ENCODE measurements around the gene GNG7.
"Not testable (repeated sequence)": the region's sequence is repeated elsewhere in the genome, so short reads cannot be mapped to it uniquely, and the experiment has no call there.

Gene GNG7

GRCh38 chr19:2627855-2628254 lies 74.6 kb downstream of the GNG7 start:
- ChIA-PET POLR2A (interaction anchor here (3.0 kb wide), 1 partner anchor 152 kb away, joined by 17 read pairs; the partner anchor contains the start of gene GADD45B), CTCF (interaction anchor here (0.9 to 1.2 kb wide), 2 partner anchors 9 to 17 kb away, joined by 3 to 6 read pairs; no protein-coding TSS in a partner anchor)
- no peak for TF ChIP-seq L3MBTL2 (conservative IDR thresholded peaks at IDR 0.05)
- TF ChIP-seq FOXA1 (IDR thresholded peaks at IDR 0.05), result no peak
- TF ChIP-seq FOXM1 (IDR thresholded peaks at IDR 0.05; ENCODE audit: borderline replicate concordance), result no peak
- TF ChIP-seq BHLHE40 (IDR thresholded peaks at IDR 0.05; ENCODE audit: borderline replicate concordance), result no peak
- no peak for TF ChIP-seq FOXK2 (IDR thresholded peaks at IDR 0.05)
- no peak for TF ChIP-seq ZNF384 (IDR thresholded peaks at IDR 0.05)
- TF ChIP-seq ELF4 (IDR thresholded peaks at IDR 0.05), result no peak
- no peak for TF ChIP-seq LEF1 (IDR thresholded peaks at IDR 0.05; ENCODE audit: borderline replicate concordance)
- no peak for TF ChIP-seq PKNOX1 (IDR thresholded peaks at IDR 0.05)
- no peak for TF ChIP-seq SUZ12 (IDR thresholded peaks at IDR 0.05)
- no peak for TF ChIP-seq HDGF (IDR thresholded peaks at IDR 0.05; ENCODE audit: borderline replicate concordance)
- no peak for TF ChIP-seq CTBP1 (IDR thresholded peaks at IDR 0.05; ENCODE audit: borderline replicate concordance)
- no peak for TF ChIP-seq NFRKB (IDR thresholded peaks at IDR 0.05)
- no peak for TF ChIP-seq TARDBP (IDR thresholded peaks at IDR 0.05)
- no peak for TF ChIP-seq SP1 (IDR thresholded peaks at IDR 0.05)
- no peak for TF ChIP-seq ARNT (IDR thresholded peaks at IDR 0.05)
- no peak for DNase-seq (ENCODE audit: extremely low spot score)

DNA sequence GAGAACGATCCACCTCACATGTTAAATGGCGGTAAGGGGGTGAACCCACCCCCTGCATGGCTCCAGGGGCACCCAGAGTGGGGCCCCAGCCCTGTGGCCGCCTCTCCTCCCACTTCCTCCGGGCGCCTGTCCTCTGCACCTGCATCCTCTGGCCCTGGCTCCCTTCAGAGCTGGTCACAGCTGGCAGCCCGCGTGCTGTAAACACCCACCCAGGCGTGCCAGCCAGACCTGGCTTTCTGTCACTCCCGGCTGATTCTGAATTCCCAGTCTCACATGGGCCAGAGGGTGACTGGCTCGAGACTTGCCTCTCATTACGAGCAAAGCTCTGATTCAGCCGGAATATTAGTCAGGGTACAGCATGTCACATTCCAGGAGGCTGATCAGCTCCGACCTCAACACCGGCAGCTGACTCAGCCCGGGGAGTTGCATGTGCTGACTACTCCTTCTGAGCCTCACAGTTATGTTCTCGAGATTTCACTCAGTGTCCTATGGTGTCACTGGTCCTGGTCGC lies 75.1 kb downstream of the GNG7 start:
- no peak for DNase-seq (ENCODE audit: extremely low spot score)

GRCh38 chr19:2625434-2625833 lies 77.1 kb downstream of the GNG7 start:
- no peak for DNase-seq (ENCODE audit: extremely low spot score)
- TF ChIP-seq ZNF384 (IDR thresholded peaks at IDR 0.05) (no peak), FOXK2 (IDR thresholded peaks at IDR 0.05) (no peak), NFRKB (IDR thresholded peaks at IDR 0.05) (no peak), FOXM1 (IDR thresholded peaks at IDR 0.05; ENCODE audit: borderline replicate concordance) (no peak), BHLHE40 (IDR thresholded peaks at IDR 0.05; ENCODE audit: borderline replicate concordance) (no peak), TARDBP (IDR thresholded peaks at IDR 0.05) (no peak), LEF1 (IDR thresholded peaks at IDR 0.05; ENCODE audit: borderline replicate concordance) (no peak), L3MBTL2 (conservative IDR thresholded peaks at IDR 0.05) (no peak), HDGF (IDR thresholded peaks at IDR 0.05; ENCODE audit: borderline replicate concordance) (no peak), PKNOX1 (IDR thresholded peaks at IDR 0.05) (no peak)
- ChIA-PET CTCF (no interaction called here), POLR2A (no interaction called here)

More for the DNA sequence above, 75.1 kb downstream of the GNG7 start:
- no peak for TF ChIP-seq SP1 (IDR thresholded peaks at IDR 0.05)
- TF ChIP-seq SUZ12 (IDR thresholded peaks at IDR 0.05), result no peak
- TF ChIP-seq FOXK2 (IDR thresholded peaks at IDR 0.05), result no peak
- TF ChIP-seq NFRKB (IDR thresholded peaks at IDR 0.05), result no peak
- TF ChIP-seq ARNT (IDR thresholded peaks at IDR 0.05), result no peak
- CTCF ChIA-PET, result interaction anchor here (1.2 kb wide), 1 partner anchor 17 kb away, joined by 6 read pairs; no protein-coding TSS in a partner anchor
- POLR2A ChIA-PET, result interaction anchor here (3.0 kb wide), 1 partner anchor 151 kb away, joined by 17 read pairs; the partner anchor contains the start of gene GADD45B

- peak; percentile 34 for DNase-seq (ENCODE audit: extremely low spot score)
- POLR2A ChIA-PET, result interaction anchor here (1.2 kb wide), 1 partner anchor 148 kb away, joined by 10 read pairs; the partner anchor contains the start of gene GADD45B
- CTCF ChIA-PET, result no interaction called here
- TF ChIP-seq NFRKB (IDR thresholded peaks at IDR 0.05) (no peak), HDGF (IDR thresholded peaks at IDR 0.05; ENCODE audit: borderline replicate concordance) (no peak), FOXK2 (IDR thresholded peaks at IDR 0.05) (no peak), FOXM1 (IDR thresholded peaks at IDR 0.05; ENCODE audit: borderline replicate concordance) (no peak), ARNT (IDR thresholded peaks at IDR 0.05) (no peak), LEF1 (IDR thresholded peaks at IDR 0.05; ENCODE audit: borderline replicate concordance) (no peak), BHLHE40 (IDR thresholded peaks at IDR 0.05; ENCODE audit: borderline replicate concordance) (no peak), L3MBTL2 (conservative IDR thresholded peaks at IDR 0.05) (no peak), CTBP1 (IDR thresholded peaks at IDR 0.05; ENCODE audit: borderline replicate concordance) (no peak)
Measured at GRCh38 chr19:2624537-2625091, 77.9 kb downstream of the GNG7 start.

GRCh38 chr19:2623798-2624197 lies 78.7 kb downstream of the GNG7 start:
- TF ChIP-seq TARDBP (IDR thresholded peaks at IDR 0.05), result no peak
- no peak for TF ChIP-seq NFRKB (IDR thresholded peaks at IDR 0.05)
- TF ChIP-seq FOXM1 (IDR thresholded peaks at IDR 0.05; ENCODE audit: borderline replicate concordance), result no peak
- no peak for TF ChIP-seq ELF4 (IDR thresholded peaks at IDR 0.05)
- TF ChIP-seq PKNOX1 (IDR thresholded peaks at IDR 0.05), result no peak
- CTCF ChIA-PET, result interaction anchor here (0.6 kb wide), 1 partner anchor 430 kb away, joined by 3 read pairs; no protein-coding TSS in a partner anchor
- no peak for DNase-seq (ENCODE audit: extremely low spot score)
- POLR2A ChIA-PET, result no interaction called here

DNA sequence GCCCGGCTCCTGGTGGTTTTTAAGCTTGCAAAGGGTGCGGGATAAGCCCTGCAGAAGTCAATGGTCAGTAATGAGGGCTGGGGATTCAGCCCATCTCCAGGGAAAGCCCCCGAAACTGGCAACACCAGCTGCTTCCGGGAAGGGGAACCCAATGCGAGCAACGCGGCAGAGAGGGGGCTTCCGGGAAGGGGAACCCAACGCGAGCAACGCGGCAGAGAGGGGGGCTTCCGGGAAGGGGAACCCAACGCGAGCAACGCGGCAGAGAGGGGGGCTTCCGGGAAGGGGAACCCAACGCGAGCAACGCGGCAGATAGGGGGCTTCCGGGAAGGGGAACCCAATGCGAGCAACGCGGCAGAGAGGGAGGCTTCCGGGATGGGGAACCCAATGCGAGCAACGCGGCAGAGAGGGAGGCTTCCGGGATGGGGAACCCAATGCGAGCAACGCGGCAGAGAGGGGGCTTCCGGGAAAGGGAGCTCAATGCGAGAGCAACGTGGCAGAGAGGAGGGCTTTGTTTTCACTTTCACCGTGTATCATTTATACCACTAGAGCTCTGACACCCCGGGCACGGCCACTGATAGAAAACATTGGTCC lies 80.0 kb downstream of the GNG7 start:
- CTCF ChIA-PET, result interaction anchor here (0.7 to 1.0 kb wide), 3 partner anchors 9 to 117 kb away, joined by 3 to 4 read pairs (median 3); no protein-coding TSS in a partner anchor
- not testable (repeated sequence) for DNase-seq (ENCODE audit: extremely low spot score)

More for the DNA sequence above, 80.0 kb downstream of the GNG7 start:
- POLR2A ChIA-PET, result not testable (repeated sequence)
